ENCODE results near the gene ZMYND15.

Gene ZMYND15

GRCh38 chr17:4717791-4718190 is 21.8 kb upstream of the ZMYND15 start:
- DNase-seq (ENCODE audit: low read depth) = no peak
- no peak for TF ChIP-seq CTCF (IDR thresholded peaks at IDR 0.05; ENCODE audit: control insufficient read depth, extremely low read depth, insufficient read depth)

GRCh38 chr17:4718276-4718675 is 21.4 kb upstream of the ZMYND15 start:
- no peak for TF ChIP-seq CTCF (IDR thresholded peaks at IDR 0.05; ENCODE audit: control insufficient read depth, extremely low read depth, insufficient read depth)
- H3K4me3 ChIP-seq (ENCODE audit: low read depth, low read length) = no peak overlapping the region
- no peak for DNase-seq (ENCODE audit: low read depth)

More at GRCh38 chr17:4717791-4718190, 21.8 kb upstream of the ZMYND15 start:
- no peak overlapping the region for H3K4me3 ChIP-seq (ENCODE audit: low read depth, low read length)

GRCh38 chr17:4719146-4719545 is 20.5 kb upstream of the ZMYND15 start:
- no peak for TF ChIP-seq CTCF (IDR thresholded peaks at IDR 0.05; ENCODE audit: control insufficient read depth, extremely low read depth, insufficient read depth)
- DNase-seq (ENCODE audit: low read depth) = no peak
- H3K4me3 ChIP-seq (ENCODE audit: low read depth, low read length) = no peak overlapping the region

- H3K4me3 ChIP-seq (ENCODE audit: low read depth, low read length) = no peak overlapping the region
- TF ChIP-seq CTCF (IDR thresholded peaks at IDR 0.05; ENCODE audit: control insufficient read depth, extremely low read depth, insufficient read depth) = no peak
- DNase-seq (ENCODE audit: low read depth) = no peak
Observed at GRCh38 chr17:4719684-4720221, 19.9 kb upstream of the ZMYND15 start.

- TF ChIP-seq CTCF (IDR thresholded peaks at IDR 0.05; ENCODE audit: control insufficient read depth, extremely low read depth, insufficient read depth) = no peak
- H3K4me3 ChIP-seq (ENCODE audit: low read depth, low read length) = no peak overlapping the region
Observed at GRCh38 chr17:4720787-4721186, 18.8 kb upstream of the ZMYND15 start.

GRCh38 chr17:4721203-4722135 is 18.2 kb upstream of the ZMYND15 start:
- peak; percentile 92 for DNase-seq (ENCODE audit: low read depth)
- no peak for TF ChIP-seq CTCF (IDR thresholded peaks at IDR 0.05; ENCODE audit: control insufficient read depth, extremely low read depth, insufficient read depth)
- no peak overlapping the region for H3K4me3 ChIP-seq (ENCODE audit: low read depth, low read length)

More at GRCh38 chr17:4720787-4721186, 18.8 kb upstream of the ZMYND15 start:
- DNase-seq (ENCODE audit: low read depth) = no peak
